Astrocyte (in vitro differentiated cells and primary cell): Measurements from ENCODE around the gene ARCN1. TPM values are rescaled to one million over a fixed set of nuclear protein-coding genes. Genes with fewer than 3 reads are reported as not detected.

Experiments used
- DNase-seq: peaks from one replicate; pipeline ENCODE4 v3.0.0-alpha.2; 2010; ENCODE audit warnings: low read depth
- FAIRE-seq: peaks from 2 replicates; lab custom pipeline; 2011; peaks lifted over from hg19 to GRCh38; lab: Jason Lieb, UNC
- H2AFZ ChIP-seq: 2 replicates; pipeline ENCODE4 v1.6.0; 2012; ENCODE audit warnings: low read depth, low read length, inconsistent platforms
- H3K27ac ChIP-seq: 2 replicates; pipeline ENCODE4 v1.5.1; 2011; ENCODE audit warnings: low read depth, low read length, inconsistent platforms
- H3K27me3 ChIP-seq: 2 replicates; pipeline ENCODE4 v1.6.0; 2011; ENCODE audit warnings: low read length, inconsistent platforms; ENCODE audit not compliant: insufficient read depth
- H3K36me3 ChIP-seq: 2 replicates; pipeline ENCODE4 v1.5.1; 2011; ENCODE audit warnings: low read length, inconsistent platforms; ENCODE audit not compliant: insufficient read depth
- H3K4me1 ChIP-seq: 2 replicates; pipeline ENCODE4 v1.5.1; 2011; ENCODE audit warnings: low read length, inconsistent platforms; ENCODE audit not compliant: insufficient read depth
- H3K4me2 ChIP-seq: 2 replicates; pipeline ENCODE4 v1.6.0; 2012; ENCODE audit warnings: low read length, inconsistent platforms
- H3K4me3 ChIP-seq: 2 replicates; pipeline ENCODE4 v1.5.1; 2011; ENCODE audit warnings: low read depth, mild to moderate bottlenecking, low read length, inconsistent platforms; ENCODE audit not compliant: insufficient read depth
- H3K79me2 ChIP-seq: 2 replicates; pipeline ENCODE4 v1.6.0; 2012; ENCODE audit warnings: mild to moderate bottlenecking, low read length, inconsistent platforms; ENCODE audit not compliant: insufficient read depth
- H3K9ac ChIP-seq: 2 replicates; pipeline ENCODE4 v1.6.0; 2012; ENCODE audit warnings: mild to moderate bottlenecking, low read length, inconsistent platforms
- H3K9me3 ChIP-seq: 2 replicates; pipeline ENCODE4 v1.5.1; 2012; ENCODE audit warnings: low read depth, mild to moderate bottlenecking, low read length, inconsistent platforms; ENCODE audit not compliant: insufficient read depth
- H4K20me1 ChIP-seq: 2 replicates; pipeline ENCODE4 v1.6.0; 2012; ENCODE audit warnings: low read length, inconsistent platforms; ENCODE audit not compliant: insufficient read depth
- H3K27ac Mint-ChIP-seq: one replicate; pipeline ENCODE4 v1.8.0; 2021; ENCODE audit warnings: mild to moderate bottlenecking, mixed read lengths; ENCODE audit not compliant: unreplicated experiment
- H3K27me3 Mint-ChIP-seq: one replicate; pipeline ENCODE4 v1.8.0; 2021; ENCODE audit warnings: low read depth, mixed read lengths; ENCODE audit not compliant: unreplicated experiment
- H3K36me3 Mint-ChIP-seq: one replicate; pipeline ENCODE4 v1.8.0; 2021; ENCODE audit warnings: low read depth, mixed read lengths; ENCODE audit not compliant: unreplicated experiment
- H3K4me1 Mint-ChIP-seq: one replicate; pipeline ENCODE4 v1.8.0; 2021; ENCODE audit warnings: low read depth, mixed read lengths; ENCODE audit not compliant: unreplicated experiment
- H3K4me3 Mint-ChIP-seq: one replicate; pipeline ENCODE4 v1.8.0; 2021; ENCODE audit warnings: mild to moderate bottlenecking, moderate library complexity, mixed read lengths; ENCODE audit not compliant: unreplicated experiment
- H3K9me3 Mint-ChIP-seq: one replicate; pipeline ENCODE4 v1.8.0; 2021; ENCODE audit warnings: mild to moderate bottlenecking, mixed read lengths; ENCODE audit not compliant: unreplicated experiment
- CTCF ChIP-seq: IDR thresholded peaks from 2 replicates; pipeline ENCODE4 v1.5.1; 2011; ENCODE audit warnings: low read depth, mild to moderate bottlenecking, inconsistent platforms, low read length, moderate library complexity; ENCODE audit not compliant: insufficient read depth
- EZH2 ChIP-seq: IDR thresholded peaks from 2 replicates; pipeline ENCODE4 v1.6.1; 2012; ENCODE audit warnings: mild to moderate bottlenecking, low read length, inconsistent platforms; ENCODE audit not compliant: insufficient read depth
- total RNA-seq: library from RNA; stranded (reverse); gene quantifications from 2 replicates; pipeline ENCODE4 v1.2.1, GENCODE V29; 2021

Gene ARCN1
- total RNA-seq, 1 donor from 2014 or later, result 255 TPM

- H3K36me3 Mint-ChIP-seq, result peaks cover 11% of the 10 kb centered on the region
- H3K27ac Mint-ChIP-seq, result no peak within 1 kb of the TSS
Observed at GRCh38 chr11:118527109-118527508, 45.1 kb upstream of the ARCN1 start, which contains the start of gene TTC36. Gene TTC36 (plus strand): TSS chr11:118527474. CDS start chr11:118527495, 21 bp downstream.

GRCh38 chr11:118528511-118528910 is 43.7 kb upstream of the ARCN1 start:
- Histone ChIP-seq H3K4me1 (peaks cover 14% of the 10 kb centered on the region), H3K9me3 (no peaks in the 10 kb centered on the region), H4K20me1 (no peaks in the 10 kb centered on the region), H3K27me3 (no peaks in the 10 kb centered on the region), H3K36me3 (peaks cover 12% of the 10 kb centered on the region), H3K79me2 (no peaks in the 10 kb centered on the region), H3K4me3 (no peak overlapping the region), H3K9ac (no peak overlapping the region), H3K4me2 (no peak overlapping the region), H3K27ac (no peak overlapping the region), H2AFZ (no peak overlapping the region)
- Mint-ChIP-seq H3K4me1 (peaks cover 6% of the 10 kb centered on the region), H3K27me3 (no peaks in the 10 kb centered on the region), H3K36me3 (peaks cover 11% of the 10 kb centered on the region), H3K27ac (no peak overlapping the region), H3K4me3 (no peak overlapping the region), H3K9me3 (no peaks in the 10 kb centered on the region)
- TF ChIP-seq CTCF (no peak), EZH2 (no peak)
- no peak for FAIRE-seq
- no peak for DNase-seq

More at GRCh38 chr11:118527109-118527508, 45.1 kb upstream of the ARCN1 start, which contains the start of gene TTC36:
- Histone ChIP-seq H3K9ac (no peak within 1 kb of the TSS), H3K27me3 (no peaks in the 10 kb centered on the region), H3K4me1 (peaks cover 14% of the 10 kb centered on the region), H3K9me3 (no peaks in the 10 kb centered on the region), H3K79me2 (no peaks in the 10 kb centered on the region), H3K4me2 (no peak within 1 kb of the TSS), H2AFZ (no peak within 1 kb of the TSS), H3K36me3 (peaks cover 18% of the 10 kb centered on the region), H3K4me3 (no peak within 1 kb of the TSS), H3K27ac (no peak within 1 kb of the TSS), H4K20me1 (peaks cover 11% of the 10 kb centered on the region)
- no peak for FAIRE-seq
- H3K27me3 Mint-ChIP-seq, result no peaks in the 10 kb centered on the region
- H3K4me1 Mint-ChIP-seq, result peaks cover 6% of the 10 kb centered on the region
- TF ChIP-seq EZH2, result no peak
- no peak for TF ChIP-seq CTCF
- H3K9me3 Mint-ChIP-seq, result no peaks in the 10 kb centered on the region
- DNase-seq, result no peak
- no peak within 1 kb of the TSS for H3K4me3 Mint-ChIP-seq

DNA sequence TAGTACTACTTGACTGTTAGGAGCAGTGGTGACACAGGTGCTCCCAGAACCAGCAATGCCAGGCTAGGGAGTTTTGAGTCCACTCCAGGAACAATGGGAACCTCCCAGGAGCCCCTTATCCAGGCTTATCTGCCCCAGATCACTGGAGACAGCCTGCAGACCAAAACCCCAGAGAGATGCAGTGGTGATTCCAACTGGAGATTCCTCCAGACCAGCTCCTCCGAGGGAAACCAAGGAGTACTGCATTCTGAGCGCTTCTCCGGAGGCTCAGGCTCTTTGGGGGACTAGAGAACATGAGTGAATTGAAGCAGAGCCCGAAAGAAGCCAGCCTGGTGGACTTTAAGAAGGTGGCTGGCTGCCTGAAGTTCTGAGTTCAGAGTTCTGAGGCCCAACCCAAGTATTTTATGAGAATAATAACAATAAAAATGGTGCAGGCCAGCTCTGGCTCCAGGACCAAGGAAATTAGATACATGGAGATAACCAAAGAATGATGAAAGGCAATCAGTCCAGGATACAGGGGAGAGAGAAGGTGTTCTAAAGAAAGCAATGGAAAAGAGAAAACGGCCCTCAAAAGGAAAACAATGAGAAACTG is 42.5 kb upstream of the ARCN1 start:
- peak overlapping the region; percentile 82 for H3K4me3 ChIP-seq
- H3K79me2 ChIP-seq, result no peaks in the 10 kb centered on the region
- Mint-ChIP-seq H3K27me3 (no peaks in the 10 kb centered on the region), H3K4me1 (peaks cover 6% of the 10 kb centered on the region), H3K27ac (peak overlapping the region; percentile 85), H3K4me3 (peak overlapping the region; percentile 88), H3K36me3 (peaks cover 17% of the 10 kb centered on the region), H3K9me3 (no peaks in the 10 kb centered on the region)
- peaks cover 5% of the 10 kb centered on the region for H3K36me3 ChIP-seq
- FAIRE-seq, result no peak
- H3K4me1 ChIP-seq, result peaks cover 14% of the 10 kb centered on the region
- DNase-seq, result no peak
- H2AFZ ChIP-seq, result no peak overlapping the region
- H4K20me1 ChIP-seq, result no peaks in the 10 kb centered on the region
- no peaks in the 10 kb centered on the region for H3K27me3 ChIP-seq
- H3K4me2 ChIP-seq, result peak overlapping the region; percentile 98
- peak overlapping the region; percentile 76 for H3K9ac ChIP-seq
- no peak overlapping the region for H3K27ac ChIP-seq
- no peak for TF ChIP-seq CTCF
- no peak for TF ChIP-seq EZH2
- no peaks in the 10 kb centered on the region for H3K9me3 ChIP-seq
